HL-60/S4 treated with phorbol 12-myristate 13-acetate at 8.2 ng/mL for 4 days and 3 days (cell line): ENCODE measurements around the gene DIDO1.

Experiments
- in situ Hi-C: fragments of 300-500 bp; cut with MboI; formaldehyde crosslinking; loops from 2 replicates; pipeline ENCODE4 v1.15.0; 2022; ENCODE audit warnings: low sequenced_read_pairs

Gene DIDO1

GRCh38 chr20:62839261-62839660, 87.0 kb downstream of the DIDO1 start:
- in situ Hi-C loops, result no loop called here

- in situ Hi-C loops, result no loop called here
Observed at GRCh38 chr20:62838128-62838891, 88.0 kb downstream of the DIDO1 start.

- in situ Hi-C loops, result no loop called here
Observed at GRCh38 chr20:62837790-62838127, 88.5 kb downstream of the DIDO1 start.

GRCh38 chr20:62836967-62837490, 89.3 kb downstream of the DIDO1 start:
- in situ Hi-C loops, result no loop called here

- in situ Hi-C loops, result no loop called here
Observed at GRCh38 chr20:62835931-62836861, 90.1 kb downstream of the DIDO1 start.

- in situ Hi-C loops, result no loop called here
Observed at GRCh38 chr20:62834967-62835730, 91.2 kb downstream of the DIDO1 start.

- in situ Hi-C loops, result no loop called here
Observed at GRCh38 chr20:62832951-62833391, 93.3 kb downstream of the DIDO1 start.

- in situ Hi-C loops, result no loop called here
Observed at GRCh38 chr20:62832212-62832922, 93.9 kb downstream of the DIDO1 start.

GRCh38 chr20:62831854-62832211, 94.5 kb downstream of the DIDO1 start:
- in situ Hi-C loops, result no loop called here

- in situ Hi-C loops, result no loop called here
Observed at GRCh38 chr20:62831361-62831788, 94.9 kb downstream of the DIDO1 start.

- in situ Hi-C loops, result no loop called here
Observed at GRCh38 chr20:62830821-62831220, 95.5 kb downstream of the DIDO1 start.

- in situ Hi-C loops, result no loop called here
Observed at GRCh38 chr20:62830251-62830650, 96.1 kb downstream of the DIDO1 start.

- in situ Hi-C loops, result no loop called here
Observed at GRCh38 chr20:62829231-62830230, 96.8 kb downstream of the DIDO1 start.

GRCh38 chr20:62828511-62829230, 97.6 kb downstream of the DIDO1 start:
- in situ Hi-C loops, result no loop called here

GRCh38 chr20:62828051-62828450, 98.3 kb downstream of the DIDO1 start:
- in situ Hi-C loops, result no loop called here
